GM10266 (cell line): Measurements from ENCODE around the gene ANKUB1.
"Not testable (repeated sequence)": the region's sequence is repeated elsewhere in the genome, so short reads cannot be mapped to it uniquely, and the experiment has no call there.

Experiments used
- DNase-seq: peaks from one replicate; pipeline ENCODE4 v3.0.0; 2012; ENCODE audit errors: extremely low spot score
- TF ChIP-seq, protein P1 (sequence below): IDR thresholded peaks from 2 replicates; pipeline ENCODE4 v1.5.1; 2012; ENCODE audit warnings: mild to moderate bottlenecking, low read depth; ENCODE audit not compliant: control insufficient read depth, insufficient read depth; ENCODE audit errors: missing control alignments

Gene ANKUB1, protein sequence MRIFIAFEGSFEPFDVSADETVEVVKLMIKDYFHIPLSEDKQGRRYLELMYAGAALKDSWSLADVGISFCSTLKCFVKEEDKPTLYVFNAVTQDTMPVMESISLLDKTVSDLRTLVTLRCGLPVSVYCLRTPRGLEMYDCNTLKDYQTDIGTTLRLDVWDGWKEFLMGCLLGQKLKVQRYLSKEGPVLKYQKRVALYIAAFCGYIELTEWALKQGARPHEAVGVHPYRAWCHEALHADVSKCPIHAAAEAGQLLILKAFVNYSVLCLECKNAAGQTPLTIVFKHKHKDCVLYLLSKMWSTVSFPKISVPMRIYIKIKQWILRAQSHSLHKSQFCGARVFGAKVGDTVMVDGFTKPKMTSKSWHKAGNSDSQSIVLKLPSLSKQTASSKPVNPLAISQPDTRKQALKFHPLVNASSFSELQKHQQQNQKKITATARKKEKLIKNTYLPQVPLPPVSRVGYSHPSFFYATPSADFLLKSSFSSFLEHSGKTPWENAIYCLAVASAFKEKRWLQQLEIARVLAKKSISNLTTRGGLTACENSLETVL

DNA sequence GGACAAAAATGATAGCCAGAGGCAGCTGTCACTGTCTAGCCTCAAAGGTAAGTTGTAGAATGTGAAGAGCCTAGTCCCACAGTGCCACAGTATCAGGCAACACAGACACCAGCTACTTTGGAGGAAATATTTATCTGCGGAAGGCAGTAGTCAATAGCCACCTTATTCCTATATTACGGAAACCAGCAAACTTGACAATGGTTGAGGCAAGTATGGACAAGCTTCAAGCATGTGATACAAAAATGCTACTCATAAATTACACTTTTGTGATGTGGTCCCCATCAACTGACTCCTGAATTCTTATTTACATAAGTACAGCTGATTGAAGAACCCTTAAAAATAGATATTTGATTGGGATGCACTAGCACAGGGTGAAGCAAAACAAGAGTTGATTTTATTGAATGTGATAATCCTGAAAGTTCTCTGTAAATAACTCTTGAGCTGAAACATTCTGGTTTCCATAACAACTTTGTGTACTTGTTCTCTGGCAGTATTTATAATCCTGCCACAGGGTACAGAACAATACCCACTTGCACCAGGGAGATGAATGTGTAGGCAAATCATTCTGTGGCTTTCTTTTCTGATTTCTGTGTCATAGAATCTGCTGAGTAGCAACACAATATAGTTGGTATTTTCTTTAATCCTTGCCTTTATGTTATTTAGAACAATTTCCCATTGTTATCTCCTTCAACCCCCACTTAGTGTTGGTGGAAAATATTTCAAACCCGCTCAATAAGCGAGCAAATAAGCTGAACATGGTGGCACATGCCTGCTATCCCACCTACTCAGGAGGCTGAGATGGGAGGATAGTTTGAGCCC lies at the start of gene ANKUB1:
Gene ANKUB1 (minus strand): TSS at position 103 of the 819 bp plus-strand sequence. CDS start 188 bp downstream, outside the sequence.
- TF ChIP-seq, protein P1, sequence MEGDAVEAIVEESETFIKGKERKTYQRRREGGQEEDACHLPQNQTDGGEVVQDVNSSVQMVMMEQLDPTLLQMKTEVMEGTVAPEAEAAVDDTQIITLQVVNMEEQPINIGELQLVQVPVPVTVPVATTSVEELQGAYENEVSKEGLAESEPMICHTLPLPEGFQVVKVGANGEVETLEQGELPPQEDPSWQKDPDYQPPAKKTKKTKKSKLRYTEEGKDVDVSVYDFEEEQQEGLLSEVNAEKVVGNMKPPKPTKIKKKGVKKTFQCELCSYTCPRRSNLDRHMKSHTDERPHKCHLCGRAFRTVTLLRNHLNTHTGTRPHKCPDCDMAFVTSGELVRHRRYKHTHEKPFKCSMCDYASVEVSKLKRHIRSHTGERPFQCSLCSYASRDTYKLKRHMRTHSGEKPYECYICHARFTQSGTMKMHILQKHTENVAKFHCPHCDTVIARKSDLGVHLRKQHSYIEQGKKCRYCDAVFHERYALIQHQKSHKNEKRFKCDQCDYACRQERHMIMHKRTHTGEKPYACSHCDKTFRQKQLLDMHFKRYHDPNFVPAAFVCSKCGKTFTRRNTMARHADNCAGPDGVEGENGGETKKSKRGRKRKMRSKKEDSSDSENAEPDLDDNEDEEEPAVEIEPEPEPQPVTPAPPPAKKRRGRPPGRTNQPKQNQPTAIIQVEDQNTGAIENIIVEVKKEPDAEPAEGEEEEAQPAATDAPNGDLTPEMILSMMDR: no peak
- no peak for DNase-seq

DNA sequence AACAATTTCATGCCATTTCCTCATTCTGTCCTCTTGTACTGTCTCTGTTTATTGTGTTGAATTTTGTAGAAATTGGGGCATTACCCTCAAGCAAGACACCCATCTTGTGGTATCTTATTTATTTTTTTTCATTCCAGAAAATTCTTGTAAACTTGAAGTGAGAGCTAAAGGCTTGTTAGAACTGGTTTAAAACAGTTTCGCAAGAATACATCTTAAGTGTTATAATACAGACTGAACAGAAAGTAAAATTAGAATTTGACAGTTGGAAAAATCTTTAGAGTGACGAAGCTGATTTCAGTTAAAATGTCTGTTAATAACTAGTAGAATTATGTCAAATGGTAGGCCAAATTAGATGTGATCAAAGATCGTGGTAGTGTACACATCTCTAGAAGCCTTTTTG lies 47.5 kb upstream of the ANKUB1 start:
- TF ChIP-seq, protein P1: no peak
- no peak for DNase-seq

DNA sequence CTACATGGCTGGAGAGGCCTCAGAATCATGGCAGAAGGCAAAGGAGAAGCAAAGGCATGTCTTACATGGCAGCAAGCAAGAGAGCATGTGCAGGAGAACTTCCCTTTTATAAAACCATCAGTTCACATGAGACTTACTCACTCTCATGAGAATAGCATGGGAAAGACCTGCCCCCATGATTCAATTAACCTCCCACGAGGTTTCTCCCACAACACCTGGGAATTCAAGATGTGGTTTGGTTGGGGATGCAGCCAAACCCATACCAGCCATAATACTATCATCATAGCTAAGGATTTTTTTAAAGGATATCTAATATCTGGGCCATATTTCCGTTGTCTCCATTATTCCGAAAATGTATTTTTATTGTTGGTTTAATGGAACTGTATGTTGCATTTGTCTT lies 47.1 kb upstream of the ANKUB1 start:
- not testable (repeated sequence) for DNase-seq

DNA sequence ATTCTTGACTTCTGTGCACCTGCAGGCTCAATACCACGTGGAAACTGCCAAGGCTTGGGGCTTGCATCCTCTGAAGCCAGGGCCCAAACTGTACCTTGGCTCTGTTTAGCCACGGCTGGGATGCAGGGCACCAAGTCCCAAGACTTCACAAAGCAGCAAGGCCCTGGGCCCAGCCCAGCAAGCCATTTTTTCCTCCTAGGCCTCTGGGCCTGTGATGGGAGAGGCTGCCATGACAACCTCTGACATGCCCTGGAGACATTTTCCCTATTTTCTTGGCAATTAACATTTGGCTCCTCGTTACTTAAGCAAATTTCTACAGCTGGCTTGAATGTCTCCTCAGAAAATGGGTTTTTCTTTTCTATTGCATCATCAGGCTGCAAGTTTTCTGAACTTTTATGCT lies 46.1 kb upstream of the ANKUB1 start:
- DNase-seq: not testable (repeated sequence)

DNA sequence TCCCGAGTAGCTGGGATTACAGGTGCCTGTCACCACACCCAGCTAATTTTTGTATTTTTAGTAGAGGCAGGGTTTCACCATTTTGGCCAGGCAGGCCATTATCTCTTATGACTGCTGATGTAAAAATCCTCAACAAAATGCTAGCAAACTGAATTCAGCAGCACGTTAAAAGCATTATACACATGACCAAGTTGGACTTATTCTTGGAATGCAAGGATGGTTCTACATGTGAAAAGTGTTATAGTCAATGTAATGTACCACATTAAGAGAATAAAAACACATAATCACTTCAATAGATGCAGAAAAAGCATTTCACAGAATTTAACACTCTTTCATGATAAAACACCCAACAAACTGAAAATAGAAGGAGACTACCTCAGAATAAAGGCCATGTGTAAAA lies 40.9 kb upstream of the ANKUB1 start:
- TF ChIP-seq, protein P1: no peak
- no peak for DNase-seq

DNA sequence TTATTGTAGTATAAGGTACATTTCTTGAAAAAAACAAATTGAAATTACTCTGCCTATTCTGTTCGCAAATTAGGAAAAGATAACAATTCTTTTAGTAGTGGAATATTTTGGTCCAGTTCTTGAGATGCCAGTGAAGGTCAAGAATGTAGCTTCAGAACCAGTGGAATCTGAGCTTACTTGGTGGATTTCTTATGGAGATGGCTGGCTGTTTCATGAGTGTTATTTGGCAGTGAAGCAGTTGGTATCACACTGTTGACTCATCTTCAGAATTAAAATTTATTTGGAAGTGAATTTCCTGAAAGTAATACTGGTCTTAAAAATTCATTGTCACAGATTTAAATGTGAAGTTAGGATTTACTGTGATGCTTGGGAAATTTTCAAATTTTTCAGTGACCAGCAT lies 39.7 kb upstream of the ANKUB1 start:
- TF ChIP-seq, protein P1: no peak
- DNase-seq: no peak

DNA sequence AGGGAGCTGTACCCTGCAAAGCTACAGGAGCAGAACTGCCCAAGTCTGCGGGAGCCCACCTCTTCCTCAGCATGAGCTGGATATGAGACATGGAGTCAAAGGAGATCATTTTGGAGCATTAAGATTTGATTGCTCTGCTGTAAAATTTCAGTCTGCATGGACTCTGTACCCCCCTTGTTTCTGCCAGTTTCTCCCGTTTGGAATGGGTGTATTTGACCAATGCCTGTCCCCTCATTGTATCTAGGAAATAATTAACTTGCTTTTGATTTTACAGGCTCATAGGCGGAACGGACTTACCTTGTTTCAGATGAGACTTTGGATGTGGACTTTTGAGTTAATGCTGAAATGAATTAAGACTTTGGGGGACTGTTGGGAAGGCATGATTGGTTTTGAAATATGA lies 39.0 kb upstream of the ANKUB1 start:
- TF ChIP-seq, protein P1: no peak
- DNase-seq: no peak

DNA sequence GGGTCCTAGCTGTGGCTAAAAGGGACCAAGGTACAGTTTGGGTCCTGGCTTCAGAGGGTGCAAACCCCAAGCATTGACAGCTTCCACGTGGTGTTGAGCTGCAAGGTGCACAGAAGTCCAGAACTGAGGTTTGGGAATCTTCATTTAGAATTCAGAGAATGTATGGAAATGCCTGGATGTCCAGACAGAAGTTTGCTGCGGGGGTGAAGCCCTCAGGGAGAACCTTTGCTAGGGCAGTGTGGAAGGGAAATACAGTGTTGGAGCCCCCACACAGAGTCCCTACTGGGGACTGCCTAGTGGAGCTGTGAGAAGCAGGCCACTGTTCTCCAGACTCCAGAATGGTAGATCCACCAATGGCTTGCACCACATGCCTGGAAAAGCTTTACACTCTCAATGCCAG lies 38.5 kb upstream of the ANKUB1 start:
- DNase-seq: no peak

DNA sequence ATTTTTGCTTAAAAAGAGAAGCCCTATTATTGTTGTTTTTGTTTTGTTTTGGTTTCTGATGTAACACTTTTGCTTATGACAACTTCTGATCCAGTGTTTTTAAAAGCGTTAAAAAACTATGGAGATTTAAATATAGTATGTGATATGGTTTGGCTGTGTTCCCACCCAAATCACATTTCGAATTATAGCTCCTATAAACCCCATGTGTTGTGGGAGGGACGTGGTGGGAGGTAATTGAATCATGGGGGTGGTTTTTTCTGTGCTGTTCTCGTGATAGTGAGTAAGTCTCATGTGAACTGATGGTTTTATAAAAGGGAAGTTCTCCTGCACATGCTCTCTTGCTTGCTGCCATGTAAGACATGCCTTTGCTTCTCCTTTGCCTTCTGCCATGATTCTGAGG lies 37.3 kb upstream of the ANKUB1 start:
- not testable (repeated sequence) for DNase-seq

More for the DNA sequence above, 38.5 kb upstream of the ANKUB1 start:
- TF ChIP-seq, protein P1: no peak
